ENCODE results near the gene CTNNA3. TPM values are rescaled to one million over a fixed set of nuclear protein-coding genes. Genes with fewer than 3 reads are reported as not detected.

The CTNNA3 gene
- total and polyA plus RNA-seq, 12 donors = 2.0 to 213 (median 171) TPM

DNA sequence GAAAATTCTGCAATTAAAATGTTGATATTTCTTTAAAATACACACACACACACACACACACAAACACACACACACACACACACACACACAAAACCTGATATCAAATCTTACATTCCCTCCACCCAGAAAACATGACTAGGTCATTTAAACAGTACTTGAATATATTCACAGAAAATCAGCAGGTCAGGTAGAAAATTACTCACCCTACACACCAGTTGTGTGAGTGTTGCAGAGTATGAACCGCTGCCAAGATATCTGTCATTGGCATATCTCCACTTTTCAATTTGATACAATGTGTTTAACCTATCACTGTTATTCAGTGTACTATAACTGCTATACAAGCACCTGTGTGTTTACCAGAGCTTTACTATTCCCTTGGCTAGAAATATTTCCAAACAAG is 1053.8 kb downstream of the CTNNA3 start:
- H3K27me3 ChIP-seq = no peaks in the 10 kb centered on the region
- WGBS, 2 donors = 69 to 75% methylated on average over 1 of the region's 1 CpG
- no peaks in the 10 kb centered on the region for H3K4me1 ChIP-seq
- TF ChIP-seq, protein P1, sequence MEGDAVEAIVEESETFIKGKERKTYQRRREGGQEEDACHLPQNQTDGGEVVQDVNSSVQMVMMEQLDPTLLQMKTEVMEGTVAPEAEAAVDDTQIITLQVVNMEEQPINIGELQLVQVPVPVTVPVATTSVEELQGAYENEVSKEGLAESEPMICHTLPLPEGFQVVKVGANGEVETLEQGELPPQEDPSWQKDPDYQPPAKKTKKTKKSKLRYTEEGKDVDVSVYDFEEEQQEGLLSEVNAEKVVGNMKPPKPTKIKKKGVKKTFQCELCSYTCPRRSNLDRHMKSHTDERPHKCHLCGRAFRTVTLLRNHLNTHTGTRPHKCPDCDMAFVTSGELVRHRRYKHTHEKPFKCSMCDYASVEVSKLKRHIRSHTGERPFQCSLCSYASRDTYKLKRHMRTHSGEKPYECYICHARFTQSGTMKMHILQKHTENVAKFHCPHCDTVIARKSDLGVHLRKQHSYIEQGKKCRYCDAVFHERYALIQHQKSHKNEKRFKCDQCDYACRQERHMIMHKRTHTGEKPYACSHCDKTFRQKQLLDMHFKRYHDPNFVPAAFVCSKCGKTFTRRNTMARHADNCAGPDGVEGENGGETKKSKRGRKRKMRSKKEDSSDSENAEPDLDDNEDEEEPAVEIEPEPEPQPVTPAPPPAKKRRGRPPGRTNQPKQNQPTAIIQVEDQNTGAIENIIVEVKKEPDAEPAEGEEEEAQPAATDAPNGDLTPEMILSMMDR (IDR thresholded peaks at IDR 0.05) = no peak
- H3K27ac ChIP-seq = no peak overlapping the region
- ATAC-seq (no peak), DNase-seq (no peak)
- H3K4me3 ChIP-seq = no peak overlapping the region
- no peaks in the 10 kb centered on the region for H3K9me3 ChIP-seq
- no peaks in the 10 kb centered on the region for H3K36me3 ChIP-seq
- intact Hi-C loops (cut with DNase I) = no loop called here

DNA sequence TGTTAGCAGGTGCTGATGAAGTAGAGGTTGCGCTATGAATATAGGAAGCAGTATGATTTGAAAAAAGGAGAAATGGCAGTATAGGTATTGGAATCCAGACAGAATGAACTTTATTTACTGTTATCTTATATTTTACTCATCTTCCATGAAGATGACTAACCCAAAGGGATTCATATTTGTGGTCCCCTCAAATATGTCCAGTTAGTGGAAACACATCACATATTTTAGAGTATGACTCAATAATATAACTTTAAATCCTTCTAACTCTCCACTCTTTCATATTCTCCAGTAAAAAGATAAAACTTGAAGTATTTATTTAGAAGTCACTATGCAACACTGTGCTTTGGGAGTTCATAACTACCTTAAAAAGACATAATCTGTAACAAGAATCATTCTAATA is 1056.6 kb downstream of the CTNNA3 start:
- no peaks in the 10 kb centered on the region for H3K36me3 ChIP-seq
- peaks cover 0 to 5% (median 0%) of the 10 kb centered on the region in 9 donors for H3K4me1 ChIP-seq
- intact Hi-C loops (cut with DNase I) = no loop called here
- H3K4me3 ChIP-seq = no peak overlapping the region
- TF ChIP-seq, protein P1 (IDR thresholded peaks at IDR 0.05) = no peak
- H3K27ac ChIP-seq = no peak overlapping the region
- 52 to 100% methylated on average over 1 of the region's 1 CpG for WGBS, 2 donors
- ATAC-seq (no peak), DNase-seq (no peak)
- no peaks in the 10 kb centered on the region for H3K27me3 ChIP-seq
- H3K9me3 ChIP-seq = no peaks in the 10 kb centered on the region

DNA sequence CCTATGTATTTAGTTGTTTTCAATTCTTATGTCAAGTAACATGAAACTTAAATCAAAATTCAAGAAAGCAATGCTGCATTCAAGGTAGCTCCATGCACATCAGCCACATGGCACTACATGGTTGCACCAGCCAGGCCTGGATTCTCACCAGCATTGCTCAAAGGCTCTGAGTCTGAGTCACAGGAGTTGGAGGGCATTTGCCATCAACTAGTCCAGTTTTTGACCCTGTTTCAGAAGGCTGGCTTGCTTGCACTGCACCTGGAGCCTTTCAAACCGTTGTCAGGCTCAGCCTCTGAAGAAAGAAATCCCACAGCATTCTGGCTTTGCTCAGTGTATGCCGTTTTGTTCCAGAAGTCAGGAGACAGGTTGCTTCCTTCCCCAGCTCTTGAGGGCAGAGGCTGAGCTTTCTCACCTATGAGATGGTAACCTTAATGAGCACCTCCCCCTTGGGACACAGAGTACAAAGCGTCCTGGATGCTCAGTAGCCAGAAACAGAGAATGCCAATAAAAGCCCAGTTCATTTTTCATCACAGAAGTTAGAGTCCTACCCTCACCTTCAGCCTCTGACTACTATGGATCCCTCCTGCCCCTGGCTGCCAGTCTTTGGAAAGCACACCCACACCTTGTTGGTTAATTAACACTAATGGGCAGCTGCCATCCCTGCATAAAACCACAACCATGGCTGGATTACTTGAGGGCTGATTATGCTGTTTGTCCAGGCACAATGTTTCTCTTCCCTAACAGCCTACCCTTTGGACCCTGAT is 1058.5 kb downstream of the CTNNA3 start:
- Histone ChIP-seq H3K4me3 (no peak overlapping the region), H3K27ac (no peak overlapping the region), H3K36me3 (no peaks in the 10 kb centered on the region), H3K27me3 (no peaks in the 10 kb centered on the region), H3K4me1 (peaks cover 0 to 5% (median 0%) of the 10 kb centered on the region in 9 donors), H3K9me3 (no peaks in the 10 kb centered on the region)
- WGBS, 2 donors = 39% methylated on average over 3 of the region's 3 CpGs
- TF ChIP-seq, protein P1 (IDR thresholded peaks at IDR 0.05) = no peak
- DNase-seq (peak in 1 of 2 donors; percentile 11), ATAC-seq (peak in 7 of 8 donors; percentile 16 to 89 (median 76))
- intact Hi-C loops (cut with DNase I) = no loop called here

DNA sequence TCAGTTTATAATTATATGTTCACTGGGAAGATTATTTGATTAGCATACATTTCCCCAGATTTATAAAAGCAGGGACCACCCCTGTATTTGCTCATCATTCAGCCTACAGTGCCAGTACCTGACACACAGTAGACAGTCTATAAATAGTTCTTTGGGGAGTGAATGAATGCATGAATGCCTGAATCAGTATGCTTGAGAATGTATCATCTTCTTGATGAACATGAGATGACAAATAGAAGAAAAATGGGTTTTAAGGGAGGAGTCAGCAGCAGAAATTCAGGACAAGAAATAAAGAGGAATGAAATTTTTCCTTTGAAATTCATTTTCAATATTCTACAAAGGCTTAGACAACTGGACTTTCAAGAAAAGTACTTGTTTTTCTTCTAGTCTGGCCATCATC is 1066.0 kb downstream of the CTNNA3 start:
- Histone ChIP-seq H3K4me1 (peaks cover 0 to 8% (median 0%) of the 10 kb centered on the region in 9 donors), H3K27ac (no peak overlapping the region), H3K36me3 (no peaks in the 10 kb centered on the region), H3K27me3 (no peaks in the 10 kb centered on the region), H3K4me3 (no peak overlapping the region), H3K9me3 (no peaks in the 10 kb centered on the region)
- TF ChIP-seq, protein P1 (IDR thresholded peaks at IDR 0.05) = no peak
- no peak for DNase-seq
- ATAC-seq = no peak
- intact Hi-C loops (cut with DNase I) = no loop called here
